ENCODE data around the gene BANF2. TPM values are rescaled to one million over a fixed set of nuclear protein-coding genes. Genes with fewer than 3 reads are reported as not detected.

The BANF2 gene
- total and polyA plus RNA-seq, 2 of the 8 experiments (the other 6 are each of a cell fraction or from before 2014, with no cell fraction given), result not detected

- FAIRE-seq, result no peak
- Histone ChIP-seq H3K18ac (ENCODE audit: extremely low read depth, low read length) (no peak overlapping the region), H3K27ac (ENCODE audit: low read depth, low read length) (no peak overlapping the region), H2AFZ (ENCODE audit: low read length) (no peak overlapping the region), H3K4ac (replicated peaks; ENCODE audit: insufficient read length, low read depth, low read length) (no peak overlapping the region), H2BK12ac (ENCODE audit: low read depth, low read length) (no peak overlapping the region), H3K4me1 (replicated peaks in 1 of 4; ENCODE audit: control insufficient read depth in 3 of 4, insufficient read depth in 4 of 4, low read length in 3 of 4) (peaks cover 0 to 2% (median 0%) of the 10 kb centered on the region in 4 experiments; a peak in 2 of 7 replicates), H3K79me1 (ENCODE audit: low read depth, low read length) (peaks cover 19% of the 10 kb centered on the region), H2AK5ac (ENCODE audit: low read depth, low read length) (no peak overlapping the region), H3K9me3 (ENCODE audit: insufficient read depth in 2 of 2, low read depth in 1 of 2, low read length in 1 of 2) (no peaks in the 10 kb centered on the region), H4K91ac (replicated peaks; ENCODE audit: insufficient read length, low read length) (no peak overlapping the region), H3K56ac (replicated peaks; ENCODE audit: insufficient read length, low read depth, low read length) (no peak overlapping the region), H2BK5ac (ENCODE audit: low read depth, low read length) (no peak overlapping the region), H2BK20ac (ENCODE audit: low read length) (no peak overlapping the region), H3K9ac (replicated peaks in 1 of 4; ENCODE audit: extremely low read depth in 1 of 4, low read depth in 3 of 4, low read length in 3 of 4) (no peak overlapping the region), H2BK15ac (ENCODE audit: low read length) (no peak overlapping the region), H3K79me2 (ENCODE audit: control insufficient read depth in 1 of 2, insufficient read depth in 2 of 2, low read length in 2 of 2) (peaks cover 14 to 94% of the 10 kb centered on the region in 2 experiments; a peak in 3 of 4 replicates), H4K5ac (ENCODE audit: insufficient read length, low read depth, low read length) (no peak overlapping the region), H3K27me3 (replicated peaks in 1 of 4; ENCODE audit: control insufficient read depth in 3 of 4, extremely low read depth in 1 of 4, insufficient read depth in 3 of 4, low read length in 3 of 4) (no peaks in the 10 kb centered on the region), H3K23me2 (ENCODE audit: low read depth, low read length) (no peaks in the 10 kb centered on the region), H3K14ac (ENCODE audit: insufficient read length) (no peak overlapping the region), H3K36me3 (ENCODE audit: control insufficient read depth in 2 of 4, insufficient read depth in 4 of 4, low read length in 3 of 4) (peaks cover 0 to 3% (median 1%) of the 10 kb centered on the region in 4 experiments; a peak in 3 of 8 replicates), H3K4me2 (ENCODE audit: insufficient read depth in 1 of 2, low read depth in 2 of 2, low read length in 2 of 2) (no peak overlapping the region), H3K23ac (ENCODE audit: insufficient read length) (no peak overlapping the region), H4K8ac (ENCODE audit: extremely low read depth, insufficient read depth, low read length) (no peak overlapping the region), H4K20me1 (replicated peaks in 1 of 2; ENCODE audit: control insufficient read depth in 1 of 2, insufficient read depth in 2 of 2, low read length in 2 of 2) (peaks cover 6 to 16% of the 10 kb centered on the region in 2 experiments), H2BK120ac (replicated peaks; ENCODE audit: low read depth, low read length) (no peak overlapping the region), H3K4me3 (ENCODE audit: extremely low read depth in 1 of 4, insufficient read depth in 2 of 4, low read depth in 3 of 4, low read length in 4 of 4) (no peak overlapping the region)
- ChIA-PET CTCF (ENCODE audit: partially characterized antibody) (interaction anchor here (1.2 kb wide), 1 partner anchor 23 kb away, joined by 3 read pairs; no protein-coding TSS in a partner anchor), POLR2A (ENCODE audit: partially characterized antibody) (no interaction called here)
- 98% methylated on average over 7 of the region's 7 CpGs; no CpG with 5 or more reads in 1 of the 2 experiments for WGBS, 2 experiments (ENCODE audit: extremely low coverage in 1 of 2, insufficient coverage in 1 of 2, insufficient read length in 1 of 2, insufficient replicate concordance in 2 of 2, low coverage in 1 of 2, low lambda C conversion rate in 2 of 2, missing lambda C conversion rate in 1 of 2)
- DNase-seq (ENCODE audit: low read depth in 1 of 2, low spot score in 2 of 2), result no peak
- TF ChIP-seq BCL11A (IDR thresholded peaks at IDR 0.05; ENCODE audit: low read depth in 2 of 2, low read length in 2 of 2) (no peak), TBP (IDR thresholded peaks at IDR 0.05; ENCODE audit: low read depth, low read length) (no peak), PHF8 (conservative IDR thresholded peaks at IDR 0.05; ENCODE audit: low read depth, low read length) (no peak), SRF (IDR thresholded peaks at IDR 0.05; ENCODE audit: low read depth, low read length) (no peak), SIX5 (IDR thresholded peaks at IDR 0.05; ENCODE audit: low read depth, low read length) (no peak), USF2 (IDR thresholded peaks at IDR 0.05; ENCODE audit: low read length) (no peak), NRF1 (IDR thresholded peaks at IDR 0.05; ENCODE audit: low read depth, low read length) (no peak), SP4 (IDR thresholded peaks at IDR 0.05; ENCODE audit: low read length) (no peak), RXRA (IDR thresholded peaks at IDR 0.05; ENCODE audit: insufficient read depth, low read depth, low read length) (no peak)
Measured at GRCh38 chr20:17673084-17673483, 26.7 kb upstream of the BANF2 start.
